HepG2 (cell line): ENCODE measurements around the gene DMTF1. TPM values are rescaled to one million over a fixed set of nuclear protein-coding genes. Genes with fewer than 3 reads are reported as not detected.

ENCODE experiments used
- ATAC-seq: fragments of 200-7000 bp; cut with Tn5 transposase; 3 replicates; pipeline ENCODE4 v1.9.1; 2020; ENCODE audit warnings: mild to moderate bottlenecking, moderate library complexity
- BruUV-seq: library from RNA; stranded (reverse); fragments of 400-500 nt; replicated peaks from 2 replicates; lab custom pipeline; 2021; lab: Mats Ljungman, UMichigan
- CTCF ChIA-PET: fragments of 300-600 bp; formaldehyde crosslinking; extraction: SDS; loops from one replicate; lab custom pipeline; 2021; ENCODE audit warnings: low total read pairs, inconsistent platforms, low intra/inter-chr PET ratio; lab: Yijun Ruan, JAX
- POLR2A ChIA-PET: fragments of 350-600 bp; sonication (Branson Sonifier 250); formaldehyde crosslinking; loops from one replicate; lab custom pipeline; 2020; ENCODE audit warnings: antibody characterized with exemption, inconsistent platforms; lab: Yijun Ruan, JAX
- DNase-seq: peaks from one replicate; pipeline ENCODE4 v3.0.0-alpha.2; 2015; ENCODE audit warnings: low spot score
- FAIRE-seq: peaks from 3 replicates; lab custom pipeline; 2011; peaks lifted over from hg19 to GRCh38; lab: Jason Lieb, UNC
- H2AFZ ChIP-seq: one replicate; pipeline ENCODE4 v1.6.1; 2011; ENCODE audit warnings: low read length, inconsistent platforms
- H3K27ac ChIP-seq: fragments of 300-600 bp; 3 replicates; pipeline ENCODE4 v1.8.0; 2011; ENCODE audit warnings: mixed run types, mild to moderate bottlenecking, mixed read lengths, low read length, inconsistent platforms; ENCODE audit not compliant: insufficient read depth; ENCODE audit errors: extremely low read length
- H3K27me3 ChIP-seq, 2 experiments: fragments of 200-600 bp in 1 of 2; 2 replicates in 1 of 2; 3 replicates in 1 of 2; pipeline versions ENCODE4 v1.6.0 to v1.8.0; 2011; ENCODE audit warnings: low read length in 2 of 2, mild to moderate bottlenecking in 2 of 2, moderate library complexity in 2 of 2, inconsistent platforms in 1 of 2; ENCODE audit not compliant: insufficient read depth in 2 of 2, control insufficient read depth in 1 of 2
- H3K36me3 ChIP-seq, 2 experiments: fragments of 200-600 bp in 1 of 2; replicated peaks in 1 of 2; 2 replicates in 1 of 2; 3 replicates in 1 of 2; pipeline versions ENCODE4 v1.5.1 to v1.8.0; 2011; ENCODE audit warnings: low read length in 2 of 2, inconsistent platforms in 1 of 2; ENCODE audit not compliant: insufficient read depth in 2 of 2, control insufficient read depth in 1 of 2
- H3K4me1 ChIP-seq: 2 replicates; pipeline ENCODE4 v1.5.1; 2012; ENCODE audit warnings: low read length, inconsistent platforms; ENCODE audit not compliant: insufficient read depth
- H3K4me2 ChIP-seq: 2 replicates; pipeline ENCODE4 v1.6.0; 2011; ENCODE audit warnings: low read depth, low read length, inconsistent platforms
- H3K4me3 ChIP-seq, 3 experiments: fragments of 200-600 bp in 1 of 3; sonication (generic), shearing (Covaris generic) in 1 of 3; replicated peaks in 1 of 3; 2 replicates each; pipeline ENCODE4 v1.5.1; 2011 to 2016; ENCODE audit warnings: low read length in 3 of 3, inconsistent platforms in 2 of 3, low read depth in 2 of 3, mild to moderate bottlenecking in 2 of 3, control low read depth in 1 of 3, mixed read lengths in 1 of 3; ENCODE audit not compliant: insufficient read depth in 1 of 3
- H3K79me2 ChIP-seq: one replicate; pipeline ENCODE4 v1.6.1; 2011; ENCODE audit warnings: low read length, inconsistent platforms; ENCODE audit not compliant: insufficient read depth
- H3K9ac ChIP-seq: 2 replicates; pipeline ENCODE4 v1.6.0; 2011; ENCODE audit warnings: mild to moderate bottlenecking, low read depth, low read length, inconsistent platforms; ENCODE audit not compliant: insufficient read depth
- H3K9me3 ChIP-seq: 2 replicates; pipeline ENCODE4 v1.5.1; 2012; ENCODE audit warnings: mild to moderate bottlenecking, low read length
- H4K20me1 ChIP-seq: 2 replicates; pipeline ENCODE4 v1.6.0; 2011; ENCODE audit warnings: inconsistent platforms, mild to moderate bottlenecking, low read length, moderate library complexity; ENCODE audit not compliant: insufficient read depth
- ATF7 ChIP-seq, 2 experiments: fragments of 450-650 bp in 1 of 2; sonication (generic) in 1 of 2; formaldehyde crosslinking in 1 of 2; IDR thresholded peaks; 2 replicates each; pipeline versions ENCODE4 v1.4.0 to v1.6.1; 2016 to 2020; ENCODE audit warnings: antibody characterized with exemption in 1 of 2, mild to moderate bottlenecking in 1 of 2, missing genetic modification reagents in 1 of 2
- FOXA1 ChIP-seq, 2 experiments: fragments of 450-650 bp in 1 of 2; sonication (generic) in 1 of 2; formaldehyde crosslinking in 1 of 2; IDR thresholded peaks; 2 replicates each; pipeline versions ENCODE4 v1.4.0 to v1.6.1; 2016 to 2020; ENCODE audit warnings: missing genetic modification reagents in 1 of 2
- RARA ChIP-seq: IDR thresholded peaks from 2 replicates; pipeline ENCODE4 v1.6.1; 2016; ENCODE audit warnings: missing genetic modification reagents, missing compliant biosample characterization
- SNAI1 ChIP-seq: sonication (generic); formaldehyde crosslinking; IDR thresholded peaks from 2 replicates; pipeline ENCODE4 v1.5.0; 2020; ENCODE audit warnings: mild to moderate bottlenecking, missing genetic modification reagents, borderline replicate concordance
- ZC3H4 ChIP-seq: sonication (generic); formaldehyde crosslinking; IDR thresholded peaks from 2 replicates; pipeline ENCODE4 v1.4.0; 2020; ENCODE audit warnings: missing genetic modification reagents, borderline replicate concordance
- ZNF20 ChIP-seq: sonication (generic); formaldehyde crosslinking; IDR thresholded peaks from 2 replicates; pipeline ENCODE4 v1.4.0; 2020; ENCODE audit warnings: mild to moderate bottlenecking, moderate library complexity, missing genetic modification reagents
- WGBS: methylation state at CpG from one replicate; pipeline ENCODE4 v1.1.6; 2017; ENCODE audit warnings: low lambda C conversion rate; 5-methylcytosine and 5-hydroxymethylcytosine counted together
- in situ Hi-C: cut with HindIII; loops from 2 replicates; pipeline ENCODE4 v1.10.0; 2017; ENCODE audit warnings: low pct_unique_long_range_greater_than_20kb; ENCODE audit not compliant: extremely low pct_ligation_motif_present
- intact Hi-C: fragments of 100-400 bp; cut with micrococcal nuclease; formaldehyde crosslinking; loops from one replicate; pipeline ENCODE4 v1.10.0; 2022; ENCODE audit not compliant: unreplicated experiment
- polyA plus RNA-seq, 8 experiments: library from polyadenylated mRNA; depleted of rRNA in 3 of 8; stranded (reverse) in 7 of 8; unstranded in 1 of 8; fragments of >200 nt; fragmentation: Illumina TruSeq in 4 of 8; extraction: Trizol in 4 of 8; gene quantifications; 2 replicates each; pipeline versions ENCODE4 v1.2.1 to v1.2.3, GENCODE V29; 2011 to 2016; ENCODE audit warnings: low read depth in 4 of 8, missing spikeins in 1 of 8, mixed read lengths in 1 of 8; ENCODE audit not compliant: insufficient read depth in 1 of 8
- total RNA-seq, 5 experiments: library from RNA; depleted of rRNA; stranded (reverse); fragments of >200 nt; fragmentation: Illumina TruSeq; extraction: Trizol; gene quantifications; 2 replicates each; pipeline ENCODE4 v1.2.3, GENCODE V29; 2016; ENCODE audit warnings: low read depth in 1 of 5
- TF ChIP-seq, protein P1 (sequence below): IDR thresholded peaks from 2 replicates; pipeline ENCODE4 v1.6.1; 2016; ENCODE audit warnings: mild to moderate bottlenecking, missing biosample characterization, missing genetic modification reagents
- TF ChIP-seq, protein P2 (sequence below): sonication (generic); formaldehyde crosslinking; IDR thresholded peaks from 2 replicates; pipeline ENCODE4 v1.5.0; 2020; ENCODE audit warnings: missing genetic modification reagents
- TF ChIP-seq, protein P3 (sequence below): sonication (generic); formaldehyde crosslinking; IDR thresholded peaks from 2 replicates; pipeline ENCODE4 v1.4.0; 2020; ENCODE audit warnings: missing genetic modification reagents, mild to moderate bottlenecking, borderline replicate concordance
- TF ChIP-seq, protein P4 (sequence below): sonication (generic); formaldehyde crosslinking; IDR thresholded peaks from 2 replicates; pipeline ENCODE4 v1.4.0; 2020; ENCODE audit warnings: mild to moderate bottlenecking, missing genetic modification reagents

Gene DMTF1
- total and polyA plus RNA-seq, 2 of the 13 experiments (the other 11 are each of a cell fraction or from before 2014, with no cell fraction given) = 45.8 to 132 TPM

DNA sequence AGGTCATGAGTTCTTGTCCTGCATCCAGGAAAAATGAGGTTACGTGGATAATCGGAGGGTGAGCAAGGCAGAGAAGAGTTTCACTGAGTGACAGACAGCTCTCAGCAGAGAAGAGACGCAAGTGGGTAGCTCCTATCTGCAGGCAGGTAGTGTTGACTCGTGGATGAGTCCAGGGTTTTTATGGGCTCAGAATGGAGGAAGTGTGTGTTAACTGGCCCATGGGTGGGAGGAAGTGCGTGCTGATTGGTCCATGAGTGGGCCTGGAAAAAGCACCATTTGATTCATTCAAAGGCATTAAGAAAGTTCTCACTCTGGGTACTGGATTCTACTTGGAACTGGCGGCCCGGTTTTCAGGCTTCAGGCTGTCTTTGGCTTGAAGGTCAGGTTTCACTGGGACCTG lies 4.8 kb upstream of the DMTF1 start:
- in situ Hi-C loops (no loop called here), intact Hi-C loops (no loop called here)
- no peaks in the 10 kb centered on the region for H3K9me3 ChIP-seq
- no TSS peak for BruUV-seq
- no peak for DNase-seq
- no peak overlapping the region for H3K9ac ChIP-seq
- ChIA-PET POLR2A (no interaction called here), CTCF (interaction anchor here (1.2 to 1.9 kb wide), 2 partner anchors 209 to 223 kb away, joined by 3 to 12 read pairs; no protein-coding TSS in a partner anchor)
- FAIRE-seq = no peak
- H3K4me1 ChIP-seq = peaks cover 13% of the 10 kb centered on the region; the same call in 1 of the 2 replicates
- H3K4me2 ChIP-seq = peak overlapping the region; percentile 19; the same call in 1 of the 2 replicates
- no peaks in the 10 kb centered on the region for H3K79me2 ChIP-seq
- no peak overlapping the region for H3K27ac ChIP-seq
- no peak for ATAC-seq
- H2AFZ ChIP-seq = no peak overlapping the region
- H4K20me1 ChIP-seq = no peaks in the 10 kb centered on the region
- peaks cover 0 to 4% of the 10 kb centered on the region in 2 experiments; a peak in 1 of 5 replicates for H3K27me3 ChIP-seq
- WGBS = 55% methylated on average over 7 of the region's 7 CpGs
- no peak overlapping the region for H3K4me3 ChIP-seq
- TF ChIP-seq FOXA1 (IDR thresholded peaks at IDR 0.05) = no peak
- no peak for TF ChIP-seq FOXA1 (CRISPR knock-in tag; IDR thresholded peaks at IDR 0.05)
- TF ChIP-seq RARA (CRISPR knock-in tag) = no peak
- no peak for TF ChIP-seq ZNF20 (CRISPR knock-in tag)
- TF ChIP-seq, protein P1, sequence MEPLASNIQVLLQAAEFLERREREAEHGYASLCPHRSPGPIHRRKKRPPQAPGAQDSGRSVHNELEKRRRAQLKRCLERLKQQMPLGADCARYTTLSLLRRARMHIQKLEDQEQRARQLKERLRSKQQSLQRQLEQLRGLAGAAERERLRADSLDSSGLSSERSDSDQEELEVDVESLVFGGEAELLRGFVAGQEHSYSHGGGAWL = no peak
- TF ChIP-seq, protein P2, sequence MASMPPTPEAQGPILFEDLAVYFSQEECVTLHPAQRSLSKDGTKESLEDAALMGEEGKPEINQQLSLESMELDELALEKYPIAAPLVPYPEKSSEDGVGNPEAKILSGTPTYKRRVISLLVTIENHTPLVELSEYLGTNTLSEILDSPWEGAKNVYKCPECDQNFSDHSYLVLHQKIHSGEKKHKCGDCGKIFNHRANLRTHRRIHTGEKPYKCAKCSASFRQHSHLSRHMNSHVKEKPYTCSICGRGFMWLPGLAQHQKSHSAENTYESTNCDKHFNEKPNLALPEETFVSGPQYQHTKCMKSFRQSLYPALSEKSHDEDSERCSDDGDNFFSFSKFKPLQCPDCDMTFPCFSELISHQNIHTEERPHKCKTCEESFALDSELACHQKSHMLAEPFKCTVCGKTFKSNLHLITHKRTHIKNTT (CRISPR knock-in tag) = no peak
- TF ChIP-seq, protein P3, sequence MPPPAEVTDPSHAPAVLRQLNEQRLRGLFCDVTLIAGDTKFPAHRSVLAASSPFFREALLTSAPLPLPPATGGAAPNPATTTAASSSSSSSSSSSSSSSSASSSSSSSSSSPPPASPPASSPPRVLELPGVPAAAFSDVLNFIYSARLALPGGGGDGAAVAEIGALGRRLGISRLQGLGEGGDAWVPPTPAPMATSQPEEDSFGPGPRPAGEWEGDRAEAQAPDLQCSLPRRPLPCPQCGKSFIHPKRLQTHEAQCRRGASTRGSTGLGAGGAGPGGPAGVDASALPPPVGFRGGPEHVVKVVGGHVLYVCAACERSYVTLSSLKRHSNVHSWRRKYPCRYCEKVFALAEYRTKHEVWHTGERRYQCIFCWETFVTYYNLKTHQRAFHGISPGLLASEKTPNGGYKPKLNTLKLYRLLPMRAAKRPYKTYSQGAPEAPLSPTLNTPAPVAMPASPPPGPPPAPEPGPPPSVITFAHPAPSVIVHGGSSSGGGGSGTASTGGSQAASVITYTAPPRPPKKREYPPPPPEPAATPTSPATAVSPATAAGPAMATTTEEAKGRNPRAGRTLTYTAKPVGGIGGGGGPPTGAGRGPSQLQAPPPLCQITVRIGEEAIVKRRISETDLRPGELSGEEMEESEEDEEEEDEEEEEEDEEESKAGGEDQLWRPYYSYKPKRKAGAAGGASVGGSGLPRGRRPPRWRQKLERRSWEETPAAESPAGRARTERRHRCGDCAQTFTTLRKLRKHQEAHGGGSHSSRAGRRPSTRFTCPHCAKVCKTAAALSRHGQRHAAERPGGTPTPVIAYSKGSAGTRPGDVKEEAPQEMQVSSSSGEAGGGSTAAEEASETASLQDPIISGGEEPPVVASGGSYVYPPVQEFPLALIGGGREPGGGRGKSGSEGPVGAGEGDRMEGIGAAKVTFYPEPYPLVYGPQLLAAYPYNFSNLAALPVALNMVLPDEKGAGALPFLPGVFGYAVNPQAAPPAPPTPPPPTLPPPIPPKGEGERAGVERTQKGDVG (CRISPR knock-in tag) = no peak
- TF ChIP-seq SNAI1 (CRISPR knock-in tag) = no peak
- TF ChIP-seq ATF7 (IDR thresholded peaks at IDR 0.05) = no peak
- no peak for TF ChIP-seq ATF7 (CRISPR knock-in tag; IDR thresholded peaks at IDR 0.05)
- no peak for TF ChIP-seq ZC3H4
- TF ChIP-seq, protein P4, sequence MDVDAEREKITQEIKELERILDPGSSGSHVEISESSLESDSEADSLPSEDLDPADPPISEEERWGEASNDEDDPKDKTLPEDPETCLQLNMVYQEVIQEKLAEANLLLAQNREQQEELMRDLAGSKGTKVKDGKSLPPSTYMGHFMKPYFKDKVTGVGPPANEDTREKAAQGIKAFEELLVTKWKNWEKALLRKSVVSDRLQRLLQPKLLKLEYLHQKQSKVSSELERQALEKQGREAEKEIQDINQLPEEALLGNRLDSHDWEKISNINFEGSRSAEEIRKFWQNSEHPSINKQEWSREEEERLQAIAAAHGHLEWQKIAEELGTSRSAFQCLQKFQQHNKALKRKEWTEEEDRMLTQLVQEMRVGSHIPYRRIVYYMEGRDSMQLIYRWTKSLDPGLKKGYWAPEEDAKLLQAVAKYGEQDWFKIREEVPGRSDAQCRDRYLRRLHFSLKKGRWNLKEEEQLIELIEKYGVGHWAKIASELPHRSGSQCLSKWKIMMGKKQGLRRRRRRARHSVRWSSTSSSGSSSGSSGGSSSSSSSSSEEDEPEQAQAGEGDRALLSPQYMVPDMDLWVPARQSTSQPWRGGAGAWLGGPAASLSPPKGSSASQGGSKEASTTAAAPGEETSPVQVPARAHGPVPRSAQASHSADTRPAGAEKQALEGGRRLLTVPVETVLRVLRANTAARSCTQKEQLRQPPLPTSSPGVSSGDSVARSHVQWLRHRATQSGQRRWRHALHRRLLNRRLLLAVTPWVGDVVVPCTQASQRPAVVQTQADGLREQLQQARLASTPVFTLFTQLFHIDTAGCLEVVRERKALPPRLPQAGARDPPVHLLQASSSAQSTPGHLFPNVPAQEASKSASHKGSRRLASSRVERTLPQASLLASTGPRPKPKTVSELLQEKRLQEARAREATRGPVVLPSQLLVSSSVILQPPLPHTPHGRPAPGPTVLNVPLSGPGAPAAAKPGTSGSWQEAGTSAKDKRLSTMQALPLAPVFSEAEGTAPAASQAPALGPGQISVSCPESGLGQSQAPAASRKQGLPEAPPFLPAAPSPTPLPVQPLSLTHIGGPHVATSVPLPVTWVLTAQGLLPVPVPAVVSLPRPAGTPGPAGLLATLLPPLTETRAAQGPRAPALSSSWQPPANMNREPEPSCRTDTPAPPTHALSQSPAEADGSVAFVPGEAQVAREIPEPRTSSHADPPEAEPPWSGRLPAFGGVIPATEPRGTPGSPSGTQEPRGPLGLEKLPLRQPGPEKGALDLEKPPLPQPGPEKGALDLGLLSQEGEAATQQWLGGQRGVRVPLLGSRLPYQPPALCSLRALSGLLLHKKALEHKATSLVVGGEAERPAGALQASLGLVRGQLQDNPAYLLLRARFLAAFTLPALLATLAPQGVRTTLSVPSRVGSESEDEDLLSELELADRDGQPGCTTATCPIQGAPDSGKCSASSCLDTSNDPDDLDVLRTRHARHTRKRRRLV = no peak
- no peaks in the 10 kb centered on the region for H3K36me3 ChIP-seq
